Activated CD4-positive, alpha-beta T cell treated with anti-CD3 and anti-CD28 coated beads, Interleukin-2, Interleukin-4, amounts not matched to agents 100 ng/mL and 50 ng/mL, durations not matched to agents 16 hours and 8 hours (primary cell): ENCODE measurements around the gene RPL36AL.

Experiments used
- DNase-seq: peaks from one replicate; pipeline ENCODE4 v3.0.0-alpha.2; 2020; ENCODE audit warnings: low spot score

RPL36AL gene

DNA sequence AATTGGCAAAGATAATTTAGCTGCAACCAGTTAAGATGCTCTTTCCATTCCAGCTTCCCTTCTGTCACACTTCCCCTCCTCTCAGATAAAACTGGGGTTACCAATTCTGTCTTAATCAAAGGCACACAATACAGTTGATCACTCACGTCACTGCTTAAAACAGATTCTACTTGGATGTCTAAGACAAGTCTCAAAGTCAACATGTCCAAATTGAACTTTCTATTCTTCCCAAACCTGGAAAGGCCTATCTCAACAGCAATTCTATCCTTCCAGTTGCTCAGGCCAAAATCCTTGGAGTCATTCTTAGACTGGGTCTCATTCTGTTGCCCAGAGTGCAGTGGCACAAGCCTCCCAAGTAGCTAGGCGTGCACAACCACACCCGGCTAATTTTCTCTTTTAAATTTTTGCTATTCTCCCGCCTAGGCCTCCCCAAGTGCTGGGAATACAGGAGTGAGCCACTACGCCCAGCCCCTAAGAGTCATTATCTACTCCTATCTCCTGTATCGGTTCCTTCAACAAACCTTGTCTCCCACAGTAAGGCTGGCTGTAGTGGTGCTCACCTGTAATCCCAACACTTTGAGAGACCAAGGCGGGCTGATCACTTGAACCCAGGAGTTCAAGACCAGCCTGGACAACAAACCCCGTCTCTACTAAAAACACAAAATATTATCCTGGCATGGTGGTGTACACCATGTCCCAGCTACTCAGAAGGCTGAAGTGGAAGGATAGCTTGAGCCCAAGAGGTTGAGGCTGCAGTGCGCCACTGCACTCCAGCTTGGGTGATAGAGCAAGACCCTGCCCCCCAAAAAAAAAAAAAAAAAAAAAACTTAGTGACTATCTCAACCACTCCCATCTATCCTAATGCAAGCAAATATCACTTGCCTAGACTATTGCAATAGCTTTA is 39.0 kb downstream of the RPL36AL start:
- no peak for DNase-seq

DNA sequence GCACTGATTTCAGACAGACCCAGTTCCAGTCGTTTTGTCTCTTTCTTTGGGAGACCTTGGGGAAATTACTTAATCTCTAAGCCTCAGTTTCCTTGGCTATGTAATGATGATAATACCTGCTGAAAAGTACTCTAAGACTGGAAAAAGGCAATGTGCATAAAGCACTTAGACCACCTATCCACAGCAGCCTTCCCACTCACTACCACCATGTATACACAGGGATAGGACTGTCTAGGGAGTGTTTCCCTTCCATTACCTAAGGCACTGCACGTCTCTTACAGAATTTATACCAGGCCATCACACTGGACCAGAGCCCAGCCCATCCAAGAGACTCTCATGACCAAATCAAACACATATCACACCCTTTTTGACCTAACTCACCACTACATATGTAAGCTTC is 40.6 kb downstream of the RPL36AL start:
- no peak for DNase-seq

DNA sequence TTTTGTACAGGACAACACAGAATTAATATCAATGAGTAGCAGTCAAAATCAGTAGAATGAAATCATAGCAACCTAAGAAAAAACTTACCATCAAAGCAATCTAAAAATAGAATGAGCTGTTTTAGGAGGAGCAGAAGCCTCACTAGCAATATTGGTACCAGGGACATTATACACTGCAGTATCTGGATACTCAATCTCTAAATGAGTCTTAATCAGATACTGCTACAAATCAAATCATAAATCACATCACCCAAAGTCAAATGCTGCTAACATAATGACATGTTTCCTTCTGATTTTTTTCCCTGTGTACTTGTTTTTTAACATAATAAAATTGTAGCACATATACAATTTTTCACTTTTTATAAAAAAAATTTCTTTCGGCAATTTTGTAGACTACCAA is 42.3 kb downstream of the RPL36AL start:
- no peak for DNase-seq

DNA sequence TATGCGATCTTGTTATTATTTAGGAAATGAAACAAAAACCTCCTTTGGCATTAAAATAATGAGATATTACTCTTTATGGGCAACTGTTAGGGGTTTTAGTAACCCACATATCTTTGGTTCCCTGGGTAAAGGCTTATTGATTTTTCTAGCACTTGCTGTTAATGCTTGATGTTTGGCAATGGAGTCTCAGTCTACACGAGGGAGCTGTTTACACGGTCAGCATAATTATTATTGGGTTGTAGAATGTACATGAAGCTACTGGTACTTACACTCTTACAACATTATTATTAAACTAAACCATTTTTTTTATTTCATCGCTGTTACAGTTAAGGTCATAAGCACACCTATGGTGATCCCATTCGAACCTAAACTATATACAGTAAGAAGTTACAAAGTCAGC is 46.4 kb downstream of the RPL36AL start:
- no peak for DNase-seq

DNA sequence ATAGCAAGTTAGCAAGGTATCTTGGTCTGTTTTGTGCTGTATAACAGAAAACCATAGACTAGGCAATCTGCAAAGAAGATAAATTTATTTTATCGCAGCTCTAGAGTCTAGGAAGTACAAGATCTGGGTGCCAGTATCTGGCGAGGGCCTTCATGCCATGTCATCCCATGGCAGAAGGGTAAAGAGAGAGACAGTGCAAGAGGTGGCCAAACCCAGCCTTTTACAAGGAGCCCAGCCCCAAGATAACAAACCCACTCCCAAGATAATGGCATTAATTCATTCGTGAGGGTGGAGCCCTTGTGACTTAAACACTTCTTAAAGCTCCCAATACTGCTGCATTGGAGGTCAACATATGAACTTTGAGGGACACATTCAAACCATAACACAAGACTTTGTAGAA is 51.1 kb downstream of the RPL36AL start:
- no peak for DNase-seq
